Liver (tissue), 9 donors: Measurements from ENCODE around the gene KYAT1. TPM values are rescaled to one million over a fixed set of nuclear protein-coding genes. Genes with fewer than 3 reads are reported as not detected.
"Not testable (repeated sequence)": the region's sequence is repeated elsewhere in the genome, so short reads cannot be mapped to it uniquely, and the experiment has no call there.

Source experiments
- DNase-seq: peaks from one replicate; pipeline ENCODE4 v3.0.0-alpha.2; 2017; ENCODE audit warnings: low spot score
- H3K27ac ChIP-seq, 2 donors: one replicate each; pipeline ENCODE4 v1.7.0; 2013; ENCODE audit warnings: inconsistent platforms in 2 of 2, low read length in 2 of 2, control low read depth in 1 of 2, low read depth in 1 of 2, mild to moderate bottlenecking in 1 of 2
- H3K27me3 ChIP-seq, 4 donors: one replicate each; pipeline versions ENCODE4 v1.6.1 to v1.7.0; 2013; ENCODE audit warnings: low read length in 3 of 4, inconsistent platforms in 1 of 4, mild to moderate bottlenecking in 1 of 4, moderate library complexity in 1 of 4; ENCODE audit not compliant: control insufficient read depth in 4 of 4, insufficient read depth in 4 of 4
- H3K36me3 ChIP-seq, 4 donors: one replicate each; pipeline versions ENCODE4 v1.6.1 to v1.7.0; 2013; ENCODE audit warnings: low read length in 3 of 4, mild to moderate bottlenecking in 3 of 4, low read depth in 1 of 4, moderate library complexity in 1 of 4; ENCODE audit not compliant: control insufficient read depth in 4 of 4, insufficient read depth in 3 of 4
- H3K4me1 ChIP-seq, 4 donors: one replicate each; pipeline versions ENCODE4 v1.6.1 to v1.7.0; 2013; ENCODE audit warnings: low read length in 3 of 4, mild to moderate bottlenecking in 3 of 4, moderate library complexity in 1 of 4; ENCODE audit not compliant: control insufficient read depth in 4 of 4, insufficient read depth in 4 of 4
- H3K4me3 ChIP-seq, 3 donors: one replicate each; pipeline versions ENCODE4 v1.6.1 to v1.7.0; 2013; ENCODE audit warnings: low read length in 3 of 3, control low read depth in 1 of 3, low read depth in 1 of 3, mild to moderate bottlenecking in 1 of 3
- H3K9ac ChIP-seq, 2 donors: one replicate each; pipeline ENCODE4 v1.7.0; 2013; ENCODE audit warnings: low read length in 2 of 2, mild to moderate bottlenecking in 2 of 2, moderate library complexity in 2 of 2, control low read depth in 1 of 2, low read depth in 1 of 2
- H3K9me3 ChIP-seq, 4 donors: one replicate each; pipeline versions ENCODE4 v1.6.1 to v1.7.0; 2013; ENCODE audit warnings: low read length in 3 of 4; ENCODE audit not compliant: control insufficient read depth in 4 of 4
- EGR1 ChIP-seq, 2 donors: IDR thresholded peaks; 2 replicates each; pipeline ENCODE4 v1.6.1; 2016 to 2018; ENCODE audit warnings: antibody characterized with exemption in 2 of 2, low read depth in 2 of 2
- FOXA1 ChIP-seq: IDR thresholded peaks from 2 replicates; pipeline ENCODE4 v1.6.1; 2016; ENCODE audit warnings: antibody characterized with exemption
- FOXA2 ChIP-seq: IDR thresholded peaks from 2 replicates; pipeline ENCODE4 v1.6.1; 2016; ENCODE audit warnings: antibody characterized with exemption
- HNF4A ChIP-seq, 2 donors: conservative IDR thresholded peaks; 2 replicates each; pipeline ENCODE4 v1.6.1; 2016; ENCODE audit warnings: antibody characterized with exemption in 2 of 2, mild to moderate bottlenecking in 2 of 2
- JUND ChIP-seq, 2 donors: IDR thresholded peaks; 2 replicates each; pipeline ENCODE4 v1.6.1; 2016; ENCODE audit warnings: antibody characterized with exemption in 2 of 2
- RAD21 ChIP-seq, 2 donors: IDR thresholded peaks; 2 replicates each; pipeline ENCODE4 v1.6.1; 2016; ENCODE audit warnings: antibody characterized with exemption in 2 of 2, mild to moderate bottlenecking in 2 of 2
- RXRA ChIP-seq, 2 donors: IDR thresholded peaks; 2 replicates each; pipeline ENCODE4 v1.6.1; 2017 to 2018; ENCODE audit warnings: antibody characterized with exemption in 2 of 2, mild to moderate bottlenecking in 1 of 2
- YY1 ChIP-seq: IDR thresholded peaks from 2 replicates; pipeline ENCODE4 v1.6.1; 2016; ENCODE audit warnings: antibody characterized with exemption, mild to moderate bottlenecking
- WGBS: extraction: QIAGEN DNeasy Blood & Tissue Kit; methylation state at CpG from one replicate; pipeline ENCODE4 v1.1.7; 2013; 5-methylcytosine and 5-hydroxymethylcytosine counted together
- polyA plus RNA-seq, 2 donors: library from polyadenylated mRNA; stranded (reverse) in 1 of 2; unstranded in 1 of 2; fragments of 200-250 nt in 1 of 2; fragments of >200 nt in 1 of 2; fragmentation: Nextera tagmentation in 1 of 2; extraction: Ambion mirVana in 1 of 2; gene quantifications; one replicate each; pipeline versions ENCODE4 v1.2.1 to v1.2.3, GENCODE V29; 2013 to 2015
- total RNA-seq, 2 donors: library from RNA; depleted of rRNA; stranded (reverse); fragments of >200 nt; gene quantifications; one replicate each; pipeline ENCODE4 v1.2.3, GENCODE V29; 2014
- TF ChIP-seq, protein P1 (sequence below): fragments of 150-350 bp; IDR thresholded peaks from 2 replicates; pipeline ENCODE4 v1.5.1; 2017; ENCODE audit warnings: improper control_type of control experiment, low read depth, low read length; ENCODE audit not compliant: missing input control
- TF ChIP-seq, protein P2 (sequence below): IDR thresholded peaks from 2 replicates; pipeline ENCODE4 v1.6.1; 2016; ENCODE audit warnings: antibody characterized with exemption
- donor health status: healthy.
- donor health status: healthy.
- donor health status: healthy.
- donor health status: healthy.
- donor health status: healthy.

The KYAT1 gene
- total and polyA plus RNA-seq, 4 donors: 3.8 to 8.1 (median 7.4) TPM

DNA sequence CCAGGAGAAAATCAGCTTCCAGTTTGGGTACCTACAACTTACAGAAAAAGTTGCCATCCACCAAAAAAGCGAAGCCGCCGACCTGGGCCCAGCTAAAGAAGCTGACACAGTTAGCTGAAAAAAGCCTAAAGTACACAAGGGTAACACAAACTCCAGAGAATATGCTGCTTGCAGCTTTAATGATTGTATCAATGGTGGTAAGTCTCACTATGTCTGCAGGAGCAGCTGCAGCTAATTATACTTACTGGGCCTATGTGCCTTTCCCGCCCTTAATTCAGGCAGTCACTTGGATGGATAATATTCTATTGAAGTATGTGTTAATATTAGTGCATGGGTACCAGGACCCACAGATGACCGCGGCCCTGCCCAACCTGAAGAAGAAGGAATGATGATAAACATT lies 27.3 kb downstream of the KYAT1 start:
- peaks cover 2 to 13% (median 11%) of the 10 kb centered on the region in 4 donors for H3K4me1 ChIP-seq
- H3K27me3 ChIP-seq, H3K9ac ChIP-seq, H3K9me3 ChIP-seq, DNase-seq, H3K36me3 ChIP-seq, H3K27ac ChIP-seq, H3K4me3 ChIP-seq: not testable (repeated sequence)
- WGBS: 96% methylated on average over 6 of the region's 6 CpGs

DNA sequence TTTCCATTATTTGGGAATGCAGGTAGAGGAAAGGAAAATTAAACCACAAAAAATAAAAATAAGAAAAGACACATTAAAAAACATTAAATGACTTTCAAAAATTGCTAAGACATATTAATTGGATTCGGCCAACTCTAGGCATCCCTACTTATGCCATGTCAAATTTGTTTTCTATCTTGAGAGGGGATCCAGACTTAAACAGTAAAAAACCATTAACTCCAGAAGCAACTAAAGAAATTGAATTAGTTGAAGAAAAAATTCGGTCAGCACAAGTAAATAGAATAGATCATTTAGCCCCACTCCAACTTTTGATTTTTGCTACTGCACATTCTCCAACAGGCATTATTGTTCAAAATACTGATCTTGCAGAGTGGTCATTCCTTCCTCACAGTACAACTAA lies 29.1 kb downstream of the KYAT1 start:
- not testable (repeated sequence) for H3K9ac ChIP-seq, DNase-seq, H3K27me3 ChIP-seq, H3K36me3 ChIP-seq, H3K27ac ChIP-seq, H3K4me3 ChIP-seq, H3K9me3 ChIP-seq
- WGBS: 81% methylated on average over 2 of the region's 2 CpGs
- peaks cover 2 to 13% (median 11%) of the 10 kb centered on the region in 4 donors for H3K4me1 ChIP-seq

DNA sequence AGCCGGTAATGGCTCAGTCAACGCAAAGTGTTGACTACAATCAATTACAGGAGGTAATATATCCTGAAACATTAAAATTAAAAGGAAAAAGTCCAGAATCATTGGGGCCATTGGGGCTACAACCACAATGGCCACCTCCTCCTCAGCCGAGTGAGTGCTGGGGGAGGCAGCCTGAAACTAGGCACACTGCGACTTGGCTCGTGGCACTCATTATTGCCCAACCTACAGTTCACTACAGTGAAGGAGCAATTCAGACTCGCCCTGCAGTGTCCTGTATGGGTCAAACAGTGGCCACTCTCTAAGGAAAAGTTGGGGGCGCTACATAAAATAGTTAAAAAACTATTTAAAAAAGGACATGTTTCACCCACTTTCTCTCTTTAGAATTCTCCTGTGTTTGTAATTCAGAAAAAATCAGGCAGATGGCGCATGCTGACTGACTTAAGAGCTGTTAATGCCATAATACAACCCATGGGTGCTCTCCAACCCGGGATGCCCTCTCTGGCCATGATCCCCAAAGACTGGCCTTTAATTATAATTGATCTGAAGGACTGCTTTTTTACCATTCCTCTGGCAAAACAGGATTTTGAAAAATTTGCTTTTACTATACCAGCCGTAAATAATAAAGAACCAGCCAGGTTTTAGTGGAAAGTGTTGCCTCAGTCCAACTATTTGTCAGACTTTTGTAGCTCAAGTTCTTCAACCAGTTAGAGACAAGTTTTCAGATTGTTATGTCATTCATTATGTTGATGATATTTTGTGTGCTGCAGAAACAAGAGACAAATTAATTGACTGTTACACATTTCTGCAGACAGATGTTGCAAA lies 29.8 kb downstream of the KYAT1 start:
- not testable (repeated sequence) for H3K27me3 ChIP-seq, H3K36me3 ChIP-seq, H3K9me3 ChIP-seq, DNase-seq, H3K9ac ChIP-seq, H3K27ac ChIP-seq, H3K4me3 ChIP-seq
- WGBS: 53% methylated on average over 10 of the region's 10 CpGs
- peaks cover 2 to 13% (median 11%) of the 10 kb centered on the region in 4 donors for H3K4me1 ChIP-seq
- TF ChIP-seq, protein P1, sequence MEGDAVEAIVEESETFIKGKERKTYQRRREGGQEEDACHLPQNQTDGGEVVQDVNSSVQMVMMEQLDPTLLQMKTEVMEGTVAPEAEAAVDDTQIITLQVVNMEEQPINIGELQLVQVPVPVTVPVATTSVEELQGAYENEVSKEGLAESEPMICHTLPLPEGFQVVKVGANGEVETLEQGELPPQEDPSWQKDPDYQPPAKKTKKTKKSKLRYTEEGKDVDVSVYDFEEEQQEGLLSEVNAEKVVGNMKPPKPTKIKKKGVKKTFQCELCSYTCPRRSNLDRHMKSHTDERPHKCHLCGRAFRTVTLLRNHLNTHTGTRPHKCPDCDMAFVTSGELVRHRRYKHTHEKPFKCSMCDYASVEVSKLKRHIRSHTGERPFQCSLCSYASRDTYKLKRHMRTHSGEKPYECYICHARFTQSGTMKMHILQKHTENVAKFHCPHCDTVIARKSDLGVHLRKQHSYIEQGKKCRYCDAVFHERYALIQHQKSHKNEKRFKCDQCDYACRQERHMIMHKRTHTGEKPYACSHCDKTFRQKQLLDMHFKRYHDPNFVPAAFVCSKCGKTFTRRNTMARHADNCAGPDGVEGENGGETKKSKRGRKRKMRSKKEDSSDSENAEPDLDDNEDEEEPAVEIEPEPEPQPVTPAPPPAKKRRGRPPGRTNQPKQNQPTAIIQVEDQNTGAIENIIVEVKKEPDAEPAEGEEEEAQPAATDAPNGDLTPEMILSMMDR: peak; percentile 61
- TF ChIP-seq RAD21 (IDR thresholded peaks at IDR 0.05) (peak; percentile 84), RXRA (IDR thresholded peaks at IDR 0.05) (peak; percentile 32 to 37)

DNA sequence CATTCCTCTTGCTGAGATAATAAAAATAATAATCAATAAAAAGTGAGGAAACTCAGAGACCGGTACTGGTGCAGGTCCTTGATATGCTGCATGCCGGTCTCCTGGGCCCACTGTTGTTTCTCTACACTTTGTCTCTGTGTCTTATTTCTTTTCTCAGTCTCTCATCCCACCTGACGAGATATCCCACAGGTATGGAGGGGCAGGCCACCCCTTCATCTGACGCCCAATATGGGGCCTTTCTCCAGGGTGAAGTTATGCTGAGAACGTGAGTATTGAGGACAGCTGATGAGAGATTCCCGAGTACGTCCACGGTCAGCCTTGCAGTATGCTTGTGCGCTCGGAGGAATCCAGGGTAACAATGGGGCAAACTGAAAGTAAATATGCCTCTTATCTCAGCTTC lies 30.7 kb downstream of the KYAT1 start:
- H3K27me3 ChIP-seq, H3K9ac ChIP-seq, H3K36me3 ChIP-seq, H3K9me3 ChIP-seq, DNase-seq, H3K27ac ChIP-seq, H3K4me3 ChIP-seq: not testable (repeated sequence)
- H3K4me1 ChIP-seq: peaks cover under 1 to 13% (median 11%) of the 10 kb centered on the region in 4 donors
- 88% methylated on average over 10 of the region's 10 CpGs for WGBS

DNA sequence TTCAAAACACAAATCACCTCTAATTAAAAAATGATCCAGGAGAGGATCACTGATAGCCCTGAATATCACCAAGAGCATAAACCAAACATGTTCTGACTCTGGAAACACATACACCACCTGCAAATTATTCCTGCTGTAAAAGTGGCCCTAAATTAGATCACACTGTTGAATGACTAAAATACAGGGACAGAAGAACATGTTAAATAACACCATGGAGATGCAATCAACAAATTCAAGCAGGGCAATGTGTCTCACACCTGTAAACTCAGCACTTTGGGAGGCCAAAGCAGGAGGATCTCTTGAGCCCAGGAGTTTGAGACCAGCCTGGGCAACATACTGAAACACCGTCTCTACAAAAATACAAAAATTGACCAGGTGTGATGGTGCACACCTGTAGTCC lies 33.9 kb downstream of the KYAT1 start:
- WGBS: 97% methylated on average over 1 of the region's 1 CpG
- Histone ChIP-seq H3K36me3 (peaks cover 0 to 2% (median under 1%) of the 10 kb centered on the region in 4 donors), H3K9ac (no peak overlapping the region), H3K4me3 (no peak overlapping the region), H3K4me1 (peaks cover 0 to 13% (median 8%) of the 10 kb centered on the region in 4 donors), H3K9me3 (peaks cover 0 to 4% (median 0%) of the 10 kb centered on the region in 4 donors), H3K27me3 (no peaks in the 10 kb centered on the region), H3K27ac (no peak overlapping the region)
- DNase-seq: no peak
- TF ChIP-seq FOXA1 (no peak), RAD21 (IDR thresholded peaks at IDR 0.05) (no peak), FOXA2 (no peak), JUND (IDR thresholded peaks at IDR 0.05) (no peak), RXRA (IDR thresholded peaks at IDR 0.05) (no peak), HNF4A (conservative IDR thresholded peaks at IDR 0.05) (no peak), YY1 (no peak), EGR1 (IDR thresholded peaks at IDR 0.05; ENCODE audit: low read depth in 2 of 2) (no peak)
- TF ChIP-seq, protein P2, sequence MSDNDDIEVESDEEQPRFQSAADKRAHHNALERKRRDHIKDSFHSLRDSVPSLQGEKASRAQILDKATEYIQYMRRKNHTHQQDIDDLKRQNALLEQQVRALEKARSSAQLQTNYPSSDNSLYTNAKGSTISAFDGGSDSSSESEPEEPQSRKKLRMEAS: no peak
